B cell (primary cell): ENCODE data around the gene NCAN. TPM values are rescaled to one million over a fixed set of nuclear protein-coding genes. Genes with fewer than 3 reads are reported as not detected.

Experiments used
- ATAC-seq: fragments of 200-7000 bp; cut with Tn5 transposase; one replicate; pipeline ENCODE4 v1.10.0; 2021; ENCODE audit warnings: low read depth, mild to moderate bottlenecking, moderate number of reproducible peaks, moderate library complexity
- CTCF ChIA-PET: fragments of 350-600 bp; sonication (Branson Sonifier 250); formaldehyde crosslinking; loops from one replicate; lab custom pipeline; 2021; ENCODE audit warnings: antibody characterized with exemption, inconsistent platforms; lab: Charles Lee
- POLR2A ChIA-PET: fragments of 350-600 bp; sonication (Branson Sonifier 250); formaldehyde crosslinking; loops from one replicate; lab custom pipeline; 2021; ENCODE audit warnings: antibody characterized with exemption; lab: Charles Lee
- DNase-seq: peaks from one replicate; pipeline ENCODE4 v3.0.0; 2013
- H2AFZ ChIP-seq: 2 replicates; pipeline ENCODE4 v1.6.1; 2012; ENCODE audit warnings: mild to moderate bottlenecking, low read depth, low read length; ENCODE audit not compliant: insufficient read depth, poor library complexity, severe bottlenecking
- H3K27ac ChIP-seq, 2 donors: 1 replicate in 1 of 2; 2 replicates in 1 of 2; pipeline ENCODE4 v1.5.1; 2012 to 2013; ENCODE audit warnings: low read length in 2 of 2, mild to moderate bottlenecking in 2 of 2, moderate library complexity in 1 of 2
- H3K27me3 ChIP-seq, 4 experiments: fragments of 200-600 bp in 1 of 4; sonication (generic) in 1 of 4; replicated peaks in 1 of 4; 1 replicate in 2 of 4; 2 replicates in 2 of 4; pipeline versions ENCODE4 v1.6.1 to v1.7.0; 2013 to 2016; ENCODE audit warnings: low read length in 3 of 4, mild to moderate bottlenecking in 2 of 4, mixed read lengths in 1 of 4, moderate library complexity in 1 of 4; ENCODE audit not compliant: insufficient read depth in 4 of 4, control insufficient read depth in 3 of 4; ENCODE audit errors: control extremely low read depth in 1 of 4
- H3K36me3 ChIP-seq, 2 experiments: replicated peaks in 1 of 2; 1 replicate in 1 of 2; 2 replicates in 1 of 2; pipeline versions ENCODE4 v1.6.1 to v1.7.1; 2013; ENCODE audit warnings: low read length in 1 of 2; ENCODE audit not compliant: insufficient read depth in 2 of 2, control insufficient read depth in 1 of 2; ENCODE audit errors: control extremely low read depth in 1 of 2, extremely low read depth in 1 of 2
- H3K4me1 ChIP-seq, 2 donors: fragments of 200-600 bp in 1 of 2; sonication (generic) in 1 of 2; 1 replicate in 1 of 2; 2 replicates in 1 of 2; pipeline versions ENCODE4 v1.5.1 to v1.6.1; 2013 to 2017; ENCODE audit warnings: low read length in 2 of 2; ENCODE audit not compliant: control insufficient read depth in 2 of 2, insufficient read depth in 2 of 2
- H3K4me2 ChIP-seq: replicated peaks from 2 replicates; pipeline ENCODE3; 2012; ENCODE audit warnings: mild to moderate bottlenecking, low read depth, low read length; ENCODE audit not compliant: poor library complexity, severe bottlenecking
- H3K4me3 ChIP-seq, 5 experiments: fragments of 200-600 bp in 1 of 5; sonication (generic) in 1 of 5; 1 replicate in 3 of 5; 2 replicates in 2 of 5; pipeline versions ENCODE4 v1.5.1 to v1.7.0; 2011 to 2016; ENCODE audit warnings: low read length in 4 of 5, mild to moderate bottlenecking in 4 of 5, low read depth in 2 of 5, control low read depth in 1 of 5, moderate library complexity in 1 of 5; ENCODE audit not compliant: insufficient read depth in 1 of 5; ENCODE audit errors: control extremely low read depth in 1 of 5, extremely low read depth in 1 of 5
- H3K79me2 ChIP-seq: fragments of 200-600 bp; sonication (generic); one replicate; pipeline ENCODE4 v1.6.0; 2016; ENCODE audit warnings: low read length; ENCODE audit not compliant: control insufficient read depth, insufficient read depth
- H3K9ac ChIP-seq: fragments of 200-600 bp; sonication (generic); 2 replicates; pipeline ENCODE4 v1.6.1; 2017; ENCODE audit warnings: mild to moderate bottlenecking, low read length, moderate library complexity
- H3K9me3 ChIP-seq, 3 donors: one replicate each; pipeline versions ENCODE4 v1.6.1 to v1.7.1; 2013; ENCODE audit warnings: low read length in 2 of 3; ENCODE audit not compliant: control insufficient read depth in 2 of 3, insufficient read depth in 1 of 3; ENCODE audit errors: control extremely low read depth in 1 of 3
- H4K20me1 ChIP-seq: 2 replicates; pipeline ENCODE4 v1.6.0; 2012; ENCODE audit warnings: mild to moderate bottlenecking, low read length; ENCODE audit not compliant: insufficient read depth, control insufficient read depth, poor library complexity, severe bottlenecking
- H3K27ac Mint-ChIP-seq: one replicate; pipeline ENCODE4 v1.8.0; 2021; ENCODE audit warnings: mixed read lengths
- H3K27me3 Mint-ChIP-seq: one replicate; pipeline ENCODE4 v1.8.0; 2021; ENCODE audit warnings: mixed read lengths
- H3K4me1 Mint-ChIP-seq: one replicate; pipeline ENCODE4 v1.8.0; 2021; ENCODE audit warnings: mixed read lengths
- H3K4me3 Mint-ChIP-seq: one replicate; pipeline ENCODE4 v1.8.0; 2021; ENCODE audit warnings: mixed read lengths
- H3K9me3 Mint-ChIP-seq: one replicate; pipeline ENCODE4 v1.8.0; 2022; ENCODE audit warnings: mixed read lengths; ENCODE audit not compliant: insufficient read depth
- CTCF ChIP-seq: fragments of 200-600 bp; IDR thresholded peaks from one replicate; pipeline ENCODE4 v1.8.0; 2022; ENCODE audit warnings: antibody characterized with exemption, mild to moderate bottlenecking
- EZH2 ChIP-seq: IDR thresholded peaks from 2 replicates; pipeline ENCODE4 v1.6.1; 2012; ENCODE audit warnings: borderline replicate concordance, low read depth, mild to moderate bottlenecking, moderate library complexity, low read length; ENCODE audit not compliant: insufficient read depth, poor library complexity, severe bottlenecking
- WGBS: methylation state at CpG from one replicate; pipeline ENCODE4 v1.1.5; 2013; ENCODE audit warnings: missing lambda C conversion rate; ENCODE audit not compliant: insufficient coverage; 5-methylcytosine and 5-hydroxymethylcytosine counted together
- intact Hi-C: fragments of 100-400 bp; cut with micrococcal nuclease; formaldehyde crosslinking; loops from one replicate; pipeline ENCODE4 v1.10.0; 2022
- polyA plus RNA-seq: library from polyadenylated mRNA; depleted of rRNA; stranded (reverse); fragments of >200 nt; gene quantifications from 2 replicates; pipeline ENCODE4 v1.2.3, GENCODE V29; 2012
- total RNA-seq, 2 donors: library from RNA; stranded (reverse); fragments of 120-200 nt in 1 of 2; gene quantifications; 1 replicate in 1 of 2; 2 replicates in 1 of 2; pipeline versions ENCODE4 v1.2.3 to v1.2.4, GENCODE V29; 2013 to 2022

NCAN gene
- total and polyA plus RNA-seq, 2 donors (not counting 1 experiment from before 2014, with no cell fraction given) = 0.03 TPM; not detected in 1

GRCh38 chr19:19214892-19215291 lies 3.1 kb downstream of the NCAN start:
- H3K27ac ChIP-seq = no peak overlapping the region
- ATAC-seq (no peak), DNase-seq (no peak)
- peaks cover 4% of the 10 kb centered on the region for H3K4me1 Mint-ChIP-seq
- no peaks in the 10 kb centered on the region for H3K36me3 ChIP-seq
- H3K4me3 Mint-ChIP-seq = no peak overlapping the region
- H3K4me3 ChIP-seq = no peak overlapping the region
- peaks cover 0 to 23% (median 0%) of the 10 kb centered on the region in 3 donors for H3K9me3 ChIP-seq
- POLR2A ChIA-PET = no interaction called here
- no peak overlapping the region for H3K27ac Mint-ChIP-seq
- peaks cover 0 to 9% of the 10 kb centered on the region in 2 donors for H3K4me1 ChIP-seq
- no peak for TF ChIP-seq CTCF
- no peak for TF ChIP-seq EZH2
- 6% methylated on average over 6 of the region's 8 CpGs for WGBS
- peaks cover 51% of the 10 kb centered on the region for H3K27me3 Mint-ChIP-seq
- no peaks in the 10 kb centered on the region for H3K79me2 ChIP-seq
- no peak overlapping the region for H3K4me2 ChIP-seq
- H2AFZ ChIP-seq = no peak overlapping the region
- intact Hi-C loops = no loop called here
- no peaks in the 10 kb centered on the region for H4K20me1 ChIP-seq
- peaks cover 0 to 57% (median 31%) of the 10 kb centered on the region in 4 experiments for H3K27me3 ChIP-seq
- no peaks in the 10 kb centered on the region for H3K9me3 Mint-ChIP-seq
- CTCF ChIA-PET = no interaction called here
- no peak overlapping the region for H3K9ac ChIP-seq

- ChIA-PET CTCF (interaction anchor here (1.5 kb wide), 1 partner anchor 9 kb away, joined by 4 read pairs; no protein-coding TSS in a partner anchor), POLR2A (no interaction called here)
- peaks cover 46% of the 10 kb centered on the region for H3K27me3 Mint-ChIP-seq
- H3K9me3 ChIP-seq = peaks cover 0 to 23% (median 0%) of the 10 kb centered on the region in 3 donors
- no peaks in the 10 kb centered on the region for H3K9me3 Mint-ChIP-seq
- no peak overlapping the region for H3K9ac ChIP-seq
- DNase-seq (no peak), ATAC-seq (no peak)
- H3K4me1 ChIP-seq = peaks cover 0 to 9% of the 10 kb centered on the region in 2 donors
- no peaks in the 10 kb centered on the region for H4K20me1 ChIP-seq
- WGBS = no CpG with 5 or more reads among the region's 4 CpGs
- H2AFZ ChIP-seq = no peak overlapping the region
- no peaks in the 10 kb centered on the region for H3K36me3 ChIP-seq
- no peak overlapping the region for H3K4me2 ChIP-seq
- no peak overlapping the region for H3K27ac Mint-ChIP-seq
- no peak overlapping the region for H3K27ac ChIP-seq
- no peak for TF ChIP-seq EZH2
- H3K79me2 ChIP-seq = no peaks in the 10 kb centered on the region
- no peak overlapping the region for H3K4me3 Mint-ChIP-seq
- H3K4me3 ChIP-seq = no peak overlapping the region
- peaks cover 0 to 56% (median 29%) of the 10 kb centered on the region in 4 experiments for H3K27me3 ChIP-seq
- peaks cover 4% of the 10 kb centered on the region for H3K4me1 Mint-ChIP-seq
- intact Hi-C loops = no loop called here
Observed at GRCh38 chr19:19215792-19216191, 4.0 kb downstream of the NCAN start.
